ENCODE data around the gene SLC6A15.

- TF ChIP-seq, protein P1, sequence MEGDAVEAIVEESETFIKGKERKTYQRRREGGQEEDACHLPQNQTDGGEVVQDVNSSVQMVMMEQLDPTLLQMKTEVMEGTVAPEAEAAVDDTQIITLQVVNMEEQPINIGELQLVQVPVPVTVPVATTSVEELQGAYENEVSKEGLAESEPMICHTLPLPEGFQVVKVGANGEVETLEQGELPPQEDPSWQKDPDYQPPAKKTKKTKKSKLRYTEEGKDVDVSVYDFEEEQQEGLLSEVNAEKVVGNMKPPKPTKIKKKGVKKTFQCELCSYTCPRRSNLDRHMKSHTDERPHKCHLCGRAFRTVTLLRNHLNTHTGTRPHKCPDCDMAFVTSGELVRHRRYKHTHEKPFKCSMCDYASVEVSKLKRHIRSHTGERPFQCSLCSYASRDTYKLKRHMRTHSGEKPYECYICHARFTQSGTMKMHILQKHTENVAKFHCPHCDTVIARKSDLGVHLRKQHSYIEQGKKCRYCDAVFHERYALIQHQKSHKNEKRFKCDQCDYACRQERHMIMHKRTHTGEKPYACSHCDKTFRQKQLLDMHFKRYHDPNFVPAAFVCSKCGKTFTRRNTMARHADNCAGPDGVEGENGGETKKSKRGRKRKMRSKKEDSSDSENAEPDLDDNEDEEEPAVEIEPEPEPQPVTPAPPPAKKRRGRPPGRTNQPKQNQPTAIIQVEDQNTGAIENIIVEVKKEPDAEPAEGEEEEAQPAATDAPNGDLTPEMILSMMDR (IDR thresholded peaks at IDR 0.05) = no peak
- TF ChIP-seq POLR2A (IDR thresholded peaks at IDR 0.05) = no peak
These were observed 68.9 kb downstream of the SLC6A15 start for GRCh38 chr12:84843593-84844144.

Data from esophagus squamous epithelium (tissue), 4 donors.